ENCODE measurements around the gene CDCA7L.

DNA sequence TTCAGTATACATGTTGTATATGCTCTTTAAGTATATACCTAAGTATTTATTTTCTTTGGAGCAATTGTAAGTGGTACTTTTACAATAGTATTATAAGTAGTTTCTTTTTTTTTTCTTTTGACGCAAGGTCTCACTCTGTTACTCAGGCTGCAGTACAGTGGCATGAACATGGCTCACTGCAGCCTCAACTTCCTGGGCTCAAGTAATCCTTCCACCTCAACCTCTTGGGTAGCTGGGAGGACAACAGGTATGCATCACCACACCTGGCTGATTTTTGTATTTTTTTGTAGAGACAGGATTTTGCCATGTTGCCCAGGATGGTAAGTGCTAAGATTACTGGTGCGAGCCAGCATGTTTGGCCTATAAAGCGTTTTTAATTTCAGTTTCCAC, 13.7 kb upstream of the CDCA7L start:
- TF ChIP-seq TAF1 (IDR thresholded peaks at IDR 0.05; ENCODE audit: low read depth), result no peak
- TF ChIP-seq, protein P1, sequence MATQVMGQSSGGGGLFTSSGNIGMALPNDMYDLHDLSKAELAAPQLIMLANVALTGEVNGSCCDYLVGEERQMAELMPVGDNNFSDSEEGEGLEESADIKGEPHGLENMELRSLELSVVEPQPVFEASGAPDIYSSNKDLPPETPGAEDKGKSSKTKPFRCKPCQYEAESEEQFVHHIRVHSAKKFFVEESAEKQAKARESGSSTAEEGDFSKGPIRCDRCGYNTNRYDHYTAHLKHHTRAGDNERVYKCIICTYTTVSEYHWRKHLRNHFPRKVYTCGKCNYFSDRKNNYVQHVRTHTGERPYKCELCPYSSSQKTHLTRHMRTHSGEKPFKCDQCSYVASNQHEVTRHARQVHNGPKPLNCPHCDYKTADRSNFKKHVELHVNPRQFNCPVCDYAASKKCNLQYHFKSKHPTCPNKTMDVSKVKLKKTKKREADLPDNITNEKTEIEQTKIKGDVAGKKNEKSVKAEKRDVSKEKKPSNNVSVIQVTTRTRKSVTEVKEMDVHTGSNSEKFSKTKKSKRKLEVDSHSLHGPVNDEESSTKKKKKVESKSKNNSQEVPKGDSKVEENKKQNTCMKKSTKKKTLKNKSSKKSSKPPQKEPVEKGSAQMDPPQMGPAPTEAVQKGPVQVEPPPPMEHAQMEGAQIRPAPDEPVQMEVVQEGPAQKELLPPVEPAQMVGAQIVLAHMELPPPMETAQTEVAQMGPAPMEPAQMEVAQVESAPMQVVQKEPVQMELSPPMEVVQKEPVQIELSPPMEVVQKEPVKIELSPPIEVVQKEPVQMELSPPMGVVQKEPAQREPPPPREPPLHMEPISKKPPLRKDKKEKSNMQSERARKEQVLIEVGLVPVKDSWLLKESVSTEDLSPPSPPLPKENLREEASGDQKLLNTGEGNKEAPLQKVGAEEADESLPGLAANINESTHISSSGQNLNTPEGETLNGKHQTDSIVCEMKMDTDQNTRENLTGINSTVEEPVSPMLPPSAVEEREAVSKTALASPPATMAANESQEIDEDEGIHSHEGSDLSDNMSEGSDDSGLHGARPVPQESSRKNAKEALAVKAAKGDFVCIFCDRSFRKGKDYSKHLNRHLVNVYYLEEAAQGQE (IDR thresholded peaks at IDR 0.05; ENCODE audit: low read depth), result no peak
- TF ChIP-seq YY1 (IDR thresholded peaks at IDR 0.05; ENCODE audit: low read depth), result no peak
- no peak for TF ChIP-seq EP300 (IDR thresholded peaks at IDR 0.05; ENCODE audit: borderline replicate concordance)
- TF ChIP-seq, protein P2, sequence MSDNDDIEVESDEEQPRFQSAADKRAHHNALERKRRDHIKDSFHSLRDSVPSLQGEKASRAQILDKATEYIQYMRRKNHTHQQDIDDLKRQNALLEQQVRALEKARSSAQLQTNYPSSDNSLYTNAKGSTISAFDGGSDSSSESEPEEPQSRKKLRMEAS (IDR thresholded peaks at IDR 0.05), result no peak
- TF ChIP-seq TCF12 (IDR thresholded peaks at IDR 0.05; ENCODE audit: low read depth), result no peak
- TF ChIP-seq CEBPB (IDR thresholded peaks at IDR 0.05), result no peak
- TF ChIP-seq TEAD4 (IDR thresholded peaks at IDR 0.05), result no peak
- no peak for TF ChIP-seq RAD21 (IDR thresholded peaks at IDR 0.05; ENCODE audit: low read depth)
- TF ChIP-seq EGR1 (IDR thresholded peaks at IDR 0.05), result no peak
- TF ChIP-seq, protein P3, sequence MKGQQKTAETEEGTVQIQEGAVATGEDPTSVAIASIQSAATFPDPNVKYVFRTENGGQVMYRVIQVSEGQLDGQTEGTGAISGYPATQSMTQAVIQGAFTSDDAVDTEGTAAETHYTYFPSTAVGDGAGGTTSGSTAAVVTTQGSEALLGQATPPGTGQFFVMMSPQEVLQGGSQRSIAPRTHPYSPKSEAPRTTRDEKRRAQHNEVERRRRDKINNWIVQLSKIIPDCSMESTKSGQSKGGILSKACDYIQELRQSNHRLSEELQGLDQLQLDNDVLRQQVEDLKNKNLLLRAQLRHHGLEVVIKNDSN (IDR thresholded peaks at IDR 0.05), result no peak
- TF ChIP-seq CREB1 (IDR thresholded peaks at IDR 0.05; ENCODE audit: low read depth), result no peak

All from Ishikawa (cell line).